HG03060 (cell line): ENCODE data around the gene SFXN3.

Experiments used
- ATAC-seq: cut with Tn5 transposase; IDR thresholded peaks from one replicate; pipeline ENCODE4 v1.9.1; 2021; ENCODE audit warnings: low read depth, moderate number of reproducible peaks; ENCODE audit not compliant: unreplicated experiment

SFXN3 gene

DNA sequence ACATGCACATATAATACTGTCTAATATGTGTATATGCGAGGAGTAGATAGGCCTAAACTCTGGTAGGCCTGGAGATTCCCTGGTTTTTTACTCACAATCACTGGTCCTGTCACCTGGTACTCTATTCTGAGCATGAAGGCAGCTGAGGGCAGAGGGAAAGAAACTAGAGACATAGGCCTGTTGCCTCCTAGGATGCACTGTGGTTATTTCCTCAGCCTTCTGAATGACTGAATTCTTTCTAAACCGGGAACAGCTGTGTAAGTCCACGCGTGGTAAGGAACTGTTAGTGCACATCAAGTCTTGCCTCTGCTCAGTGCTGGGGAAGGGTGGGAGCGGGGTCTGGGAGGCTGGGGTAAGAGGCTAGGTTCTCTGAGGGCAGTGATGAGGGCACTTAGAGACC lies 38.4 kb downstream of the SFXN3 start:
- ATAC-seq = no peak

DNA sequence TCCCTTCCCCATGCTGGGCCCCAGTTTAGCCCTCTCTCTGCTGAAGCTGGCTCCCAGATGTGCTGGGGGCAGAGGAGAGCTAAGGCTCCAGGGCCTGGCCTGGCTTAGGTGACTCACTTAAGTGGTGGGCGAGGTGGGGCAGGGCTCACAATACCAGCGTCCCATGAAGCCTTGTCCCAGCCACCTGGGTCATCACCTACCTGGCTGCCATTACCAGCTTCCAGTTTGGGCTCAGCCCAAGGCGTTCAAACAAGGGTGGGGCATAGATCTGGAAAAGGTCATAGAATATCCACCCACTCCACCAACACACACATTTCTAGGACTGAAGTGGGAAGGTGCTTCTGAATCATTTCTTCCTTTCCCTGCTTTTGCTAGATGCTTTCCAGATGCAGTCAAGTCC lies 39.1 kb downstream of the SFXN3 start:
- no peak for ATAC-seq

DNA sequence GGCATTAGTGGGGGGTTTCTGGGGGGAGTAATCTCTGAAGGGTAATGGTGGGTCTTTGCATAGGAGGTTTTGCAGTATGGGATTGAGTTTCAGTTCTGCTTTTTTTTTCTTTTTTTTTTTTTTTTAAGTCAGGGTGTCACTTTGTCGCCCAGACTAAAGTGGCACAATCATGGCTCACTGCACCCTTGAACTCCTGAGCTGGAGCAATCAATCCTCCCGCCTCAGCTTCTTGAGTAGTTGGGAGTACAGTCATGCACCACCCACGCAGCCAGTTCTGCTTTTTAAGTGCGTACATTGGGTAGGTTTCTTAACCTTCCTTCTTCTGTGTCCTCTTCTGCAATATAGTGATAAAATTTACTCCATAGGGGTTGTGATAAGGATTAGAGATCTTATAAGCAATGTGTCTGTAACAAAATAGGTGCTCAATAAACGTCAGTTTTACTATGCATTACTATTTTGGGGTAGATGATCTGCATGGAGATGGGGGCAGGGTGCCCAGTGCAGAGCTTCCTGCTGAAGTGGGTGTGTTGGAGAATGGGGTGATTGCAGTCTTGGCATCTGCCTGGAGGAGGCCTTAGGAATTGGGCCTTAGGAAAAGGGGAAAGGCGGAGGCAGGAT lies 40.3 kb downstream of the SFXN3 start:
- ATAC-seq = peak; percentile 42

DNA sequence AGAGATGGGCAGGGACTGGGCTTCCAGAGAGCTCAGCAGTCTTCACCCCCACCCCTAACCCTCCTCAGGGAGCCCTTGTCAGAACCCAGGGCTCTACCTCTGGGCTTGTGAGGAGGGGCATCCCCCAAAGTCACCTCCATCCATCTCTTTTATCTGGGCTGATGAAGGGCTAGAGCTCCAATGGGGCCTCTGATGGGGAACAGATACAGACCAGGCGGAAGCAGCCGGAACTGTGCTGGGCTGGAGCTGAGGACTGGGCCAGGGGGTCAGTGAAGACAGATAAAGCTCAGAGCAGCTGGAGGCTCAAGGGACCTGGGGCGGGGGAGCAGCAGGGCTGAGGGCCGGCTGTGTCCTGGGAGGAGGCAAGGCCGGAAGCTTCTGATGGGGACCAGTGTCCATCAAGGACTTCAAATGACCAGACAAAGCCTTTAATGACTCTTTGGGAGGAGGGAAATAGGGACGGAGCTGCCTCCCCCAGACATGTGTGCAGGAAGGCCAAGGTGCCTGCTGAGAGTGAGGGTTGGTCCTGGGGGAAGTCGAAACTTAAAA lies 40.9 kb downstream of the SFXN3 start:
- no peak for ATAC-seq

DNA sequence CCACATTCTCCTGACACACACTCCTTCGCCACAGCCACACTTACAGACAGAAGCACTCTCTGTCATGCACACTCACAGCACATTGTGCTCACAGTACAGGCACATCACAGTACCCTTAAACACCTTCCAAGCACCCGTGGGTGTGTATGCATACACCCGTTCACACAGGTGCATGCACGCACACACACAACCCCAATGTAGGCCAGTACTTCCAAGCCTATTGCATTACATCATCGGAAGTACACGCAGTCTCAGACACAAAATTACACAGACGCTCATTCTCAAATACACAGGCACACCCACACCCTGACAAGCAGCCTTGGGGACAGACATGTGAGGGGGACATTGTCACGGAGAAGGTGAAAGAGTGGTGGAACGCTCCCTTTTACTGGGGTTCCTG lies 41.9 kb downstream of the SFXN3 start:
- ATAC-seq = no peak

DNA sequence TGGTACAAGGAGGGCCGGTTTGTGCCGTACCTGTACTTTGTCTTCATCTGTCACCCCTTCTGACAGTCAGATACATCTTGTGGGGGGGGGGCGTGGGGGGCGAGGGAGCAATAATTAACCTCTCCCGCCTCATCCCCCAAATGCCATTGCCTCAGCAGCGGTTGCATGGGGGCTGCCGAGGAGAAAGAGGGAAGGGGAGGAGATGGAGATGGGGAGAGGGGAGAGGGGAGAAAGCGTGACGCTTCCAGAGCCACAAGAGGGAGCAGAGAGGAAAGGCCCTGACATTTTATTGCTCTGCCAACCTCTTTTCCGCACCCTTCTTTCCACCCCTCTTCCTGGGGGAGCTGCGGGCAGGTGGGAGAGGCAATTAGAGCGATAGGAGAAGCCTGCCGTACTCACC lies 42.6 kb downstream of the SFXN3 start:
- ATAC-seq = no peak

DNA sequence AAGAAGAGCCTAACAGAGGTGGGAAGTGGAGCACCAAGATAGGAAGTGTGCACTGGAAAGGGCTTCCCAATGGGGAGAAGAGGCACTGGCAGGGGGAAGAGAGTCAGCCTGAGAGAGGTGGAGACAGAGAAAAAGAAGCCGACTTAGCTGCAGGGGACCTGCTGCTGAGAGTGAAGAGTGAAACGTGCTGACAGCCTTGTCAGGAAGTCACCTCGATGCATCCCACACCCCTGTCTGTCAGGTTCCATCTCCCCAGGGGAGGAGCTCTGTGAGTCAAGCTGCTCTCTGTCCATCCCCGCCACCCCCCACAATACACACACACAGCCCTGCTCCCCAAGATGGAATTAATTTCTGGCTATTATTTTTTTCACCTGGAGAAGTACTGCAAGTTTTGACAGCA lies 44.7 kb downstream of the SFXN3 start:
- no peak for ATAC-seq

DNA sequence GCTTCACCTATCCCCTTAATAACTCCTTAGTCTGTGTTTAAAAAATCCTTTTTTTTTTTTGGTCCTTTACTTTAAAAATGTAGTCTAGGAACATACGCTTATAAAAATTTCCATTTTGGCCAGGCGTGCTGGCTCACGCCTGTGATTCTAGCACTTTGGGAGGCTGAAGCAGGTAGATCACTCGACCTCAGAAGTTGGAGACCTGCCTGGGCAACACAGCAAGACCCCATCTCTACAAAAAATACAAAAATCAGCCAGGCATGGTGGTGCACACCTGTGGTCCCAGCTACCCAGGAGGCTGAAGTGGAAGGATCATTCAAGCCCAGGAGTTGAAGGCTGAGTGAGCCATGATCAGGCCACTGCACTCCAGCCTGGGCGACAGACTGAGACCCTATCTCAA lies 45.6 kb downstream of the SFXN3 start:
- no peak for ATAC-seq

DNA sequence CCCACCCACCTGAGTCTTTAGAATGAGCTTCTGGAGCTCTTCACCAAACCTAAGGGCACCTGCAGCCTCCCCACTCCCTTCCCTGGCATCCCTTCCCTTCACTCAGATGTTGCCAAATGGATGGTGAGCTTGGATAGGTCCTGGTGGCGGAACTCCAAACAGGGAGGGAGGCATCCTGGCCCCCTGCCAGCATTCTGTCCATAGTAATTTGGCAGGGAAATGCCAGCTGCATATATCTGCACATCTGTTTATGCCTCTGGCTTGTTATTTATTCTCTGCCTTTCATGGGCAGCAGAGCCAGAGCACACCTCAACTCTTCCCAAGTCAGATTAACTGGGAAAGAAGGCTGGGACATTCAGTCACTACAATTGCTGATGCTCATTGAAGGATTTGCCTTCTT lies 48.8 kb downstream of the SFXN3 start:
- no peak for ATAC-seq

DNA sequence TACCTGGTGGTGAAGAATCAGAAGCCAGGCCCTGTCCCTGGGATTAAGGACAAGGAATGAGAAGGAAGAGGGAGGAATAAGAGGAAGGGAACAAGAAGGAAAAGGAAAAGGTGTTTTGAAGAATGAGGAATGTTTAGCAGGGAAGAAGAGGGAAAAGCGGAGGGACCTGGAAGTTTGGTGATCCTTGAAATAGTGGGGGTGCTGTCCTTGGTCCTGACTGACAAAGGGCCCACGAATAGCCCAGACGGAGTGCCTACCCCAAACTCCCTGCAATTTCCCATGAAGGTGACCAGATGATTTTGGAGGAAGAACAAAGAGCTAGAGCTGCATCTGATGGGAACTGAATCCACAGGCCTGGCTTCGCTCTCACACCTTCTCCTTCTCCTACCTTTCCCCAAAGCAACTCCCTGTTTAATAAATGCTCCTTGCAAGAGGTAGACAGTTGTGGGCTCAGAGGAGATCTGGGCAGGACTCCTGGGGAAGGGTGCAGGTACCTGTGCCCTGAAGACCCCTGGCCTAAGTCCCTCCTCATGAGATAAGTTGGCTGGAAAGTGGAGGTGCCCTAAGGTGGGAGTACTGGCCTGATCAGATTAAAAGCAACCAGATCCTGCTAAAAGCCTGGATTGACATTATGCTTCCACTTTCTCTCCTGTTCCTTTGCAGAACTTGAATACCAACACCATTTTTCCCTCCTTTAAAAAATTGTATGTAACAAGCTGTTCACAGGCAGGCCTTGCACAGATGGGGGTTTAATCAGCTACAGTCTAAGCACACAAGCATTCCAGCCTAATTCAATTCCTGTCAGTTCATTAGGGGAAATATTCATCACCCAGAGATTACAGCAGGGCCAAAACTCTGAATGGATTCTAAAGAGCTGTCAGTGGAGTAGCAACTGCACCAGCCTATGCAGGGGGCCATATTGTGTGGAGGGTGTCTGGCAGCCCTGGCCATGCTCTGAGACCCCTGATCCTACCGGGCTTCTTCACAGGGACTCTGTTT lies 50.2 kb downstream of the SFXN3 start:
- ATAC-seq = no peak

DNA sequence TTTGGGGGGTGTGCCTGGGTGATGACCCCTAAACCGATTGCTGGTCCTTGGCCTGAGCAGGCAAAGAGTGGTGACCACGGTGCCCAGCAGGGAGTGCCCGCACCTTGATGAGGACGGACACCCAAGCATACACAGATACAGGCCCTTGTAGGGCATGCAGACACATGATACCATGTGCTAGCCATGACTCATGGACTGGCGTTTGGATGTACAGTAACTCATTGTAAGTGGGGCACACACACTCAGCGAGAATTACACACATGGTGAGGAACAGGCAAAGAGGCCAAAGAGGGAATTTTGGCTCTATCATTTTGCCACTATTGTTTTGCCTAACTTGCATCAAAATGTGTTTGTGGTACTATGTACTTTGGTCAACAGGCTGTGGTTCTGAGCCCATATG lies 54.8 kb downstream of the SFXN3 start:
- no peak for ATAC-seq

DNA sequence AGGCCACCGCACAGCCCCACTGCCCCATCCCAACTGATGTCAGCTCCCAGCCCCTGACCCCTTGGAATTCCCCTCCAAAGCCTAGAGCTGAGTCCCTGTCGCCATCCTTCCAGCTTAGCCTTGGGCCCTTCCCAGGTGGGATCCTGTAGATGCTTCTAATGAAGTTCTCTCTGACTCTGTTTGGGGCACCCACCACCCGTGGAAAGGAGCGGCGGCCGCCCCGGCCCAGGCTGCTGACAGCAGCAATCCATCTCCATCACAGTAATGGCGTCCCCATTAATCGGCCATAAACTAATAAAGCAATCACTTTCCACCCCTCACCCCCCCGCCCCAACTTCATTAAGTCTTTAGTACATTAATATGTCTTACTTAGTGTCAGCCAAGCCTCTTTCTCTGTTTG lies 56.3 kb downstream of the SFXN3 start:
- ATAC-seq = no peak

DNA sequence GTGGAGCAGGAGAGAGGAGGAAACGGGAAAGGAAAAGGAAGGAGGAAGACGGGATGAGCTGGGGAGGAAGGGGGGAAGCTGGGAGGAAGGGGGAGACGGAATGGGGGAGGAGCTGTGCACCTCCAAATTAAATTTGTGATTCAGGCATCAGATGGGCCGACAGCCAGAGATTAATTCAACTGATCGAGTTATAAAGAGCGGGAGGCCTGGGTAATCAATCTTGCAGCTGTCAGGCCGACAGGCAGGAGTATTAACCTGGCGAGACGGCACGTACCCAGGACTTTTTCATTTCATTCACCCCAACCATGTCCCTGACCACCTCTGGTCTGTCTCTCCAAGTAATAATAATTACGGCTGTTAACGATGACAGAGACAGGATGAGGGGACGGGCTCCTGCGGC lies 56.9 kb downstream of the SFXN3 start:
- ATAC-seq = no peak

DNA sequence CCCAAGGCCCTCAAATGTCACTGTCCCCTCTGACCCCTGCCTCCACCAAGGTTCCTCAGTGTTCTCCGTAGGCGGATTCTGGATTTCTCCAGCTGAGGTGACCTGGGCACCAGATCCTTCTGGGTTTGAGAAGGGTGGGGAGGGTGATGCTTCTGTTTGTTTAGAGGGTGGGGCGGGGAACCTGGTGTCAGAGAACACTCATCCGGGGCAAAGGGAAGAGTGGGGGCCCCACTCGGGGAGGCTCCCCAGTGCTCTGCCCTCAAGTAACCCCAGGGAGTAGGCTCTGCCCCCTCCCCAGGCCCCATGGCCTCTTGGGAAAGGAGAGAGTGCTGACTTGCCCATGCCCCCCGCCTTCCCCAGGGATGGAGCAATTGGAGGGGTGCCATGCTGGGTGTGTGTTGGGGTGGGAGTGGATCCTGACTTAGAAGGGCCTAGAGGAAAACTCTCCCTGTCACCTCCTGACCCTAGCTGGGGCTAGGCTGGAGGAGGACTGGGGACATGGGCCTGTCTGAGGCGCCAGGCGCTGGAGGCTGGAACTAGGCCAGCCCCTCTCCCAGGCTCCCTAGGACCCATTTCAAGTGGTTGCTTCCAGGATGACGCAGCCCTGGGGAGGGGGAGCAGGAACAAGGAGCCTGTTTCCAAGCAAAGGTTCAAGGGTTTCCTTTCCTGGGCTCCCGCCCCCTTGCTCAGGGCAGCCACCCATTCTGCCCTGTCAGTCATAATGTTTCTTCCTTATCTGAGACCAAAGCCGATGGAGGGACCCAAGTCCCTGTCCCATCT lies 58.7 kb downstream of the SFXN3 start:
- no peak for ATAC-seq

DNA sequence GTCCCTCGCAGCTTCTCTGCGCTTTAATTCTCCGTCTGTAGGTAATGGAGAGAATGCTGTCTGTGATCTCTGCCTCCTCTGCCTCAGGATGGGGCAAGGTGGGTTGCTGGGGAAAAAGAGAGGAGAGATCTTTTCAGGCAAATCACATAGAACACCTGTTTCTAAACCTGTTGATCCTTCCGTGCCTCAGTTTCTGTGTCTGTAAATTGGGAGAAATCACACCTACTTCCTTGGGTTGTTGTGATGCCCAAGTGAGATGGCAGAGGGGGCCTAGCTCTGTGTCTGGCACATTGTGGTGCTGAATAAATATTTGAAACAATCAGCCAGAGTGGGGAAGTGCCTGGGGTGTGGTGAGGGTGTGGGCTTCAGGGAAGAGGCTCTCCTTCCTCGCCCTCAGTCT lies 59.6 kb downstream of the SFXN3 start:
- no peak for ATAC-seq
